Endothelial cell of umbilical vein (primary cell): ENCODE results near the gene ATIC.

Experiments
- EZH2 ChIP-seq: IDR thresholded peaks from 2 replicates; pipeline ENCODE4 v1.6.1; 2012; ENCODE audit warnings: borderline replicate concordance, low read depth, mild to moderate bottlenecking, moderate library complexity, low read length, inconsistent platforms; ENCODE audit not compliant: severe bottlenecking
- FOS ChIP-seq: IDR thresholded peaks from 2 replicates; pipeline ENCODE4 v1.6.1; 2011; ENCODE audit warnings: mild to moderate bottlenecking, low read length, moderate library complexity, borderline replicate concordance; ENCODE audit not compliant: insufficient read depth
- MYC ChIP-seq: IDR thresholded peaks from one replicate; pipeline ENCODE4 v1.6.1; 2011; ENCODE audit warnings: mild to moderate bottlenecking, low read depth, low read length
- POLR2A ChIP-seq: IDR thresholded peaks from 2 replicates; pipeline ENCODE4 v1.6.1; 2012; ENCODE audit warnings: low read depth, mild to moderate bottlenecking, control low read depth, low read length
- POLR2AphosphoS5 ChIP-seq: IDR thresholded peaks from 2 replicates; pipeline ENCODE4 v1.6.1; 2012; ENCODE audit warnings: low read depth, mild to moderate bottlenecking, control low read depth, low read length, moderate library complexity; ENCODE audit not compliant: insufficient read depth
- TF ChIP-seq, protein P1 (sequence below), 2 donors: IDR thresholded peaks; 1 replicate in 1 of 2; 2 replicates in 1 of 2; pipeline ENCODE4 v1.5.1; 2011; ENCODE audit warnings: low read length in 2 of 2, mild to moderate bottlenecking in 2 of 2, moderate library complexity in 2 of 2, control low read depth in 1 of 2, inconsistent platforms in 1 of 2, low read depth in 1 of 2; ENCODE audit not compliant: insufficient read depth in 1 of 2; ENCODE audit errors: extremely low read depth in 1 of 2
- TF ChIP-seq, protein P2 (sequence below): IDR thresholded peaks from 2 replicates; pipeline ENCODE4 v1.6.1; 2011; ENCODE audit not compliant: insufficient read depth, insufficient read length

DNA sequence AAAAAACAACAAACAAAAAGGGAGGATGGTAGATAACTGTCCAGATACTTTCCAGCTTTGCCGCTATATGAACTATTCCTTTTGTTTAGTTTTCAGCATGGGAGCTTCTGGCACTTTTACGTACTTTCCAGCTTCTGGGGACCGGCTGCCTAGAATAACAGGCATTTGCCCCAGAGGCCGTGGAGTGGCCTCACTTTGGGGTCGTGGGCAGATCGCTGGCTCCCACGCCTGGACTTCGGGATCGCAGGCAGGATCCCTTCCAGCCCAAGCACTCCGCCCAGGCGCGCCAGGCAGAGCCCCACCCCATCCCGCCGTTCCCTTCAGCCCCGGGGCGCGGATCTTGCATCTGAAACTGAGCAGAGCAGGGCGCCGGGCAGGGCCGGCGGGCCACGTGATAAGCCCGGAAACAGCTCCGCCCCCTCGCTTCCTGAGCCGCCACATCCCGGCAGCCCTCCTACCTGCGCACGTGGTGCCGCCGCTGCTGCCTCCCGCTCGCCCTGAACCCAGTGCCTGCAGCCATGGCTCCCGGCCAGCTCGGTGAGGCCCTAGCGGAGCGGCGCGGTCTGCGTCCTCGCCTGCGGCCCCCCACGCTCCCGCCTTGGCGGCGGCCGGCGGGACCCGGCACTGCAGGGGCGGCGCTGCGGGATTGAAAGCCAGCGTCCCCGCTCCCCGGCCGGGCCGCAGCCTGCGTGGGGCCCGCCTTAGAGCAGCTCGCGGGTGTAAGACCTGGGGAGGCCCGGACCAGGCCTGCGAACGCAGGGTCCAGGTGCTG is at the start of gene ATIC:
- TF ChIP-seq EZH2 (no peak), POLR2AphosphoS5 (peak; percentile 96), POLR2A (peak; percentile 77), MYC (peak; percentile 99), FOS (no peak)
- TF ChIP-seq, protein P1, sequence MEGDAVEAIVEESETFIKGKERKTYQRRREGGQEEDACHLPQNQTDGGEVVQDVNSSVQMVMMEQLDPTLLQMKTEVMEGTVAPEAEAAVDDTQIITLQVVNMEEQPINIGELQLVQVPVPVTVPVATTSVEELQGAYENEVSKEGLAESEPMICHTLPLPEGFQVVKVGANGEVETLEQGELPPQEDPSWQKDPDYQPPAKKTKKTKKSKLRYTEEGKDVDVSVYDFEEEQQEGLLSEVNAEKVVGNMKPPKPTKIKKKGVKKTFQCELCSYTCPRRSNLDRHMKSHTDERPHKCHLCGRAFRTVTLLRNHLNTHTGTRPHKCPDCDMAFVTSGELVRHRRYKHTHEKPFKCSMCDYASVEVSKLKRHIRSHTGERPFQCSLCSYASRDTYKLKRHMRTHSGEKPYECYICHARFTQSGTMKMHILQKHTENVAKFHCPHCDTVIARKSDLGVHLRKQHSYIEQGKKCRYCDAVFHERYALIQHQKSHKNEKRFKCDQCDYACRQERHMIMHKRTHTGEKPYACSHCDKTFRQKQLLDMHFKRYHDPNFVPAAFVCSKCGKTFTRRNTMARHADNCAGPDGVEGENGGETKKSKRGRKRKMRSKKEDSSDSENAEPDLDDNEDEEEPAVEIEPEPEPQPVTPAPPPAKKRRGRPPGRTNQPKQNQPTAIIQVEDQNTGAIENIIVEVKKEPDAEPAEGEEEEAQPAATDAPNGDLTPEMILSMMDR (IDR thresholded peaks at IDR 0.05; ENCODE audit: extremely low read depth in 1 of 2, insufficient read depth in 1 of 2, low read depth in 1 of 2, low read length in 2 of 2): no peak
- TF ChIP-seq, protein P2, sequence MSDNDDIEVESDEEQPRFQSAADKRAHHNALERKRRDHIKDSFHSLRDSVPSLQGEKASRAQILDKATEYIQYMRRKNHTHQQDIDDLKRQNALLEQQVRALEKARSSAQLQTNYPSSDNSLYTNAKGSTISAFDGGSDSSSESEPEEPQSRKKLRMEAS: peak; percentile 97
